Measurements from ENCODE around the gene PADI2.

- TF ChIP-seq CTCF (conservative IDR thresholded peaks at IDR 0.05): no peak
- TF ChIP-seq ZFX (IDR thresholded peaks at IDR 0.05): no peak
Measured at GRCh38 chr1:17071794-17072193, 47.5 kb downstream of the PADI2 start.

Data from C4-2B (cell line).